HL-60 (cell line): Measurements from ENCODE around the gene KLF15.

Experiments
- DNase-seq, 2 experiments: peaks; one replicate each; pipeline ENCODE4 v3.0.0-alpha.2; 2010 to 2020; ENCODE audit warnings: low read depth in 1 of 2, low spot score in 1 of 2
- H3K27ac ChIP-seq: fragments of 250-450 bp; sonication (Bioruptor Pico); replicated peaks from 2 replicates; pipeline ENCODE4 v1.5.1; 2020; ENCODE audit warnings: mild to moderate bottlenecking, moderate library complexity
- H3K27me3 ChIP-seq: fragments of 250-450 bp; sonication (Bioruptor Pico); 2 replicates; pipeline ENCODE4 v1.5.1; 2021; ENCODE audit warnings: mild to moderate bottlenecking, moderate library complexity; ENCODE audit not compliant: insufficient read depth, poor library complexity, severe bottlenecking
- H3K4me3 ChIP-seq: replicated peaks from 2 replicates; pipeline ENCODE4 v1.5.1; 2011; ENCODE audit warnings: mild to moderate bottlenecking, control low read depth, low read length; ENCODE audit not compliant: insufficient read depth
- CTCF ChIP-seq: IDR thresholded peaks from one replicate; pipeline ENCODE4 v1.5.1; 2011; ENCODE audit warnings: low read length, control low read depth, inconsistent platforms; ENCODE audit not compliant: insufficient read depth
- GABPA ChIP-seq: IDR thresholded peaks from 2 replicates; pipeline ENCODE4 v1.6.1; 2012; ENCODE audit warnings: low read depth
- POLR2AphosphoS5 ChIP-seq: IDR thresholded peaks from 2 replicates; pipeline ENCODE4 v1.6.1; 2012; ENCODE audit warnings: low read depth
- REST ChIP-seq: IDR thresholded peaks from 2 replicates; pipeline ENCODE4 v1.6.1; 2012; ENCODE audit warnings: low read depth; ENCODE audit not compliant: insufficient replicate concordance
- SPI1 ChIP-seq: IDR thresholded peaks from 2 replicates; pipeline ENCODE4 v1.6.1; 2012; ENCODE audit warnings: low read depth, mild to moderate bottlenecking, borderline replicate concordance

The KLF15 gene

GRCh38 chr3:126370055-126370454 lies 12.8 kb upstream of the KLF15 start:
- no peak overlapping the region for H3K27ac ChIP-seq
- no peak overlapping the region for H3K4me3 ChIP-seq
- H3K27me3 ChIP-seq, result no peaks in the 10 kb centered on the region
- TF ChIP-seq POLR2AphosphoS5 (no peak), REST (no peak), CTCF (no peak), GABPA (no peak), SPI1 (no peak)
- DNase-seq, result no peak

GRCh38 chr3:126369490-126369889 lies 12.3 kb upstream of the KLF15 start:
- TF ChIP-seq POLR2AphosphoS5, result no peak
- no peak for TF ChIP-seq SPI1
- no peak for TF ChIP-seq CTCF
- no peak for TF ChIP-seq GABPA
- no peak for TF ChIP-seq REST
- Histone ChIP-seq H3K4me3 (no peak overlapping the region), H3K27me3 (no peaks in the 10 kb centered on the region), H3K27ac (no peak overlapping the region)
- no peak for DNase-seq

- no peak for DNase-seq
- H3K27ac ChIP-seq, result no peak overlapping the region
- H3K27me3 ChIP-seq, result no peaks in the 10 kb centered on the region
- no peak for TF ChIP-seq GABPA
- no peak for TF ChIP-seq CTCF
- no peak for TF ChIP-seq SPI1
- no peak for TF ChIP-seq POLR2AphosphoS5
- TF ChIP-seq REST, result no peak
- no peak overlapping the region for H3K4me3 ChIP-seq
Observed at GRCh38 chr3:126367316-126367805, 10.2 kb upstream of the KLF15 start.
